Stimulated activated CD4-positive, alpha-beta T cell treated with anti-CD3 and anti-CD28 coated beads, Interleukin-2, amount 100 ng/mL, for 24 hours (primary cell): ENCODE results near the gene SLU7.

Experiments
- DNase-seq, 2 donors: peaks; one replicate each; pipeline ENCODE4 v3.0.0-alpha.2; 2020

Gene SLU7

GRCh38 chr5:160418561-160419457 is at the start of gene SLU7:
Gene SLU7, minus strand, starts transcription at chr5:160419081. Its CDS starts 3,787 bp downstream, at chr5:160415294.
- peak; percentile 92 to 96 for DNase-seq

- no peak for DNase-seq
Measured at GRCh38 chr5:160468363-160468975, 49.6 kb upstream of the SLU7 start.

GRCh38 chr5:160467555-160468362 is 48.9 kb upstream of the SLU7 start:
- DNase-seq: peak; percentile 81 to 87

GRCh38 chr5:160466889-160467554 is 48.1 kb upstream of the SLU7 start:
- DNase-seq: no peak

- no peak for DNase-seq
Measured at GRCh38 chr5:160466116-160466515, 47.2 kb upstream of the SLU7 start.

- no peak for DNase-seq
Measured at GRCh38 chr5:160464466-160464797, 45.6 kb upstream of the SLU7 start.

GRCh38 chr5:160463740-160464465 is 45.0 kb upstream of the SLU7 start:
- DNase-seq: no peak

GRCh38 chr5:160463227-160463626 is 44.3 kb upstream of the SLU7 start:
- no peak for DNase-seq

GRCh38 chr5:160462167-160462566 is 43.3 kb upstream of the SLU7 start:
- DNase-seq: no peak

GRCh38 chr5:160461378-160461777 is 42.5 kb upstream of the SLU7 start:
- DNase-seq: no peak

- no peak for DNase-seq
Measured at GRCh38 chr5:160460377-160461049, 41.6 kb upstream of the SLU7 start.

- no peak for DNase-seq
Measured at GRCh38 chr5:160458806-160459800, 40.2 kb upstream of the SLU7 start.

GRCh38 chr5:160457252-160457651 is 38.4 kb upstream of the SLU7 start:
- DNase-seq: no peak

GRCh38 chr5:160456480-160457177 is 37.7 kb upstream of the SLU7 start:
- DNase-seq: no peak

GRCh38 chr5:160455600-160455999 is 36.7 kb upstream of the SLU7 start:
- DNase-seq: no peak

- DNase-seq: no peak
Measured at GRCh38 chr5:160453751-160454150, 34.9 kb upstream of the SLU7 start.

- no peak for DNase-seq
Measured at GRCh38 chr5:160452795-160453194, 33.9 kb upstream of the SLU7 start.

- no peak for DNase-seq
Measured at GRCh38 chr5:160452036-160452435, 33.2 kb upstream of the SLU7 start.

GRCh38 chr5:160451281-160451680 is 32.4 kb upstream of the SLU7 start:
- no peak for DNase-seq
